ENCODE data around the gene GP9.

Gene GP9

DNA sequence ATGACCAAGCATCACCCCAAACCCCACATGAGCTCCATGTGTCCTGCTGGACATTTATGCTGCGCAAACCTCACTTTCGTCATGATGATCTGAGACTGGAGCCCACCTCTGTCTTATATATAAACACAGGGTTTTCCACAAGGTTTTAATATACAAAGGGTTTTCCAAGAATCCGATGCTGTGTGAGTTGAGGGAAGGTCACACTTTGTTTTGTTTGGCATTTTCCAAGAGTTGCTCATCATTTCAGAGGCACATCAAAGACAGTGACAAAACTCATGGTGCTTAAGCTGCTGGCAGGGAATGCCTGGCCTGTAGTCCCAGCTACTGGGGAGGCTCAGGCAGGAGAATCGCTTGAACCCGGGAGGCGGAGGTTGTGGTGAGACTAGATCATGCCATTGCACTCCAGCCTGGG lies 39.4 kb upstream of the GP9 start:
- Histone ChIP-seq H4K20me1 (ENCODE audit: insufficient read depth, low read length, poor library complexity, severe bottlenecking) (no peaks in the 10 kb centered on the region), H3K4me2 (ENCODE audit: low read depth, low read length, poor library complexity, severe bottlenecking) (no peak overlapping the region), H3K27me3 (ENCODE audit: insufficient read depth, low read length, poor library complexity, severe bottlenecking) (no peaks in the 10 kb centered on the region), H3K9me3 (ENCODE audit: insufficient read depth, low read depth, low read length) (no peaks in the 10 kb centered on the region), H3K4me1 (ENCODE audit: insufficient read depth, low read length, poor library complexity, severe bottlenecking) (peaks cover 26% of the 10 kb centered on the region), H3K4me3 (ENCODE audit: low read length, poor library complexity, severe bottlenecking) (no peak overlapping the region), H3K9me2 (replicated peaks; ENCODE audit: low read depth, low read length) (no peaks in the 10 kb centered on the region), H3K36me3 (ENCODE audit: insufficient read depth, low read length) (no peaks in the 10 kb centered on the region), H2AFZ (ENCODE audit: low read length) (no peak overlapping the region), H3K79me2 (ENCODE audit: insufficient read depth, low read length) (peaks cover 9% of the 10 kb centered on the region; the same call in 1 of the 2 replicates), H3F3A (ENCODE audit: low read depth) (peaks cover 6% of the 10 kb centered on the region; the same call in 1 of the 2 replicates), H3K9ac (ENCODE audit: low read depth, low read length, poor library complexity, severe bottlenecking) (no peak overlapping the region)
- no peak for TF ChIP-seq EZH2phosphoT487 (IDR thresholded peaks at IDR 0.05; ENCODE audit: borderline replicate concordance)
- TF ChIP-seq, protein P1, sequence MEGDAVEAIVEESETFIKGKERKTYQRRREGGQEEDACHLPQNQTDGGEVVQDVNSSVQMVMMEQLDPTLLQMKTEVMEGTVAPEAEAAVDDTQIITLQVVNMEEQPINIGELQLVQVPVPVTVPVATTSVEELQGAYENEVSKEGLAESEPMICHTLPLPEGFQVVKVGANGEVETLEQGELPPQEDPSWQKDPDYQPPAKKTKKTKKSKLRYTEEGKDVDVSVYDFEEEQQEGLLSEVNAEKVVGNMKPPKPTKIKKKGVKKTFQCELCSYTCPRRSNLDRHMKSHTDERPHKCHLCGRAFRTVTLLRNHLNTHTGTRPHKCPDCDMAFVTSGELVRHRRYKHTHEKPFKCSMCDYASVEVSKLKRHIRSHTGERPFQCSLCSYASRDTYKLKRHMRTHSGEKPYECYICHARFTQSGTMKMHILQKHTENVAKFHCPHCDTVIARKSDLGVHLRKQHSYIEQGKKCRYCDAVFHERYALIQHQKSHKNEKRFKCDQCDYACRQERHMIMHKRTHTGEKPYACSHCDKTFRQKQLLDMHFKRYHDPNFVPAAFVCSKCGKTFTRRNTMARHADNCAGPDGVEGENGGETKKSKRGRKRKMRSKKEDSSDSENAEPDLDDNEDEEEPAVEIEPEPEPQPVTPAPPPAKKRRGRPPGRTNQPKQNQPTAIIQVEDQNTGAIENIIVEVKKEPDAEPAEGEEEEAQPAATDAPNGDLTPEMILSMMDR (conservative IDR thresholded peaks at IDR 0.05; ENCODE audit: low read length): no peak

DNA sequence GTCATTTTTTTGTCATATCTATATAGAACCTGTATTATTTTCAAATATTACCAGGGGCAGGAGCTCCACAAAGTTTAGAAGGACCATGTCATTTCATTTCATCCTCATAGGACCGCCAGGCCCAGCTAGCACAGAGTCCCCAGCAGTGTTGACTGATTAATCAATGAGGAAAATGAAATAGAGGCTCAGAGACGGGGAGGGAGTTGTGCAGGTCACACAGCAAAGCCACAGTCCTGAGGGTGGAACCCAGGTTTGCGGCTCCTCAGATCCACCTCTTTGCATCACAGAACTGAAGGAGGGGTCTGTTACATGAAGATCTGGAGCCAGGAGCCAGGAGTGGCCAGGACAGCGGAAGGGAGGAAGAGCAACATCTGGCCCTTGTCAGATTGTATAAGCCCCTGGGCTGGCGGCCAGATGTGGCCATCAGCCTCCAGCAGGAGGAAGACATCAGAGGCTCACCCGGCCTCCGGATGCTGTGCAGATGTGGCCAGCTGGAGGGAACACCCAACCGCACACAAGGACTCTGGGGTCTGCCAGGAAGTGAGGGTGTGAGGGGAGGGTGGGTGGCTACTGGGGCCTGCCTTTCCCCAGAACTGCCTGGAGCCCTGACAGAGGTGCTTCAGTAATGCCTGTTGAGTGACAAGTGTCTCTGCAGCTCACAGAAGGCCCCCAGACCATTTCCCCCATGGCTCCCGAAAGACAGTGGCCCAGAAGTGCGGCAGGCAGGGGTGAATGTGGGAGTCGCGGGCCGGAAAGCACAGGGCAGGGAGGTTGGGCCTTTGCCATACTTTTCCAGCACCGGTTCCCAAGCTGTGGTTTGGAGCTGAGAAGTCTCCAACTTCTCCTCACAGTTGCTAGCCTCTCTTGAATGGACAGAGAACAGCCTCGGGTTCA lies 38.2 kb upstream of the GP9 start:
- Histone ChIP-seq H3K9ac (ENCODE audit: low read depth, low read length, poor library complexity, severe bottlenecking) (no peak overlapping the region), H3K9me3 (ENCODE audit: insufficient read depth, low read depth, low read length) (no peaks in the 10 kb centered on the region), H3K36me3 (ENCODE audit: insufficient read depth, low read length) (no peaks in the 10 kb centered on the region), H3K4me1 (ENCODE audit: insufficient read depth, low read length, poor library complexity, severe bottlenecking) (peaks cover 22% of the 10 kb centered on the region), H2AFZ (ENCODE audit: low read length) (no peak overlapping the region), H3K4me3 (ENCODE audit: low read length, poor library complexity, severe bottlenecking) (no peak overlapping the region), H3F3A (ENCODE audit: low read depth) (no peaks in the 10 kb centered on the region), H3K9me2 (replicated peaks; ENCODE audit: low read depth, low read length) (no peaks in the 10 kb centered on the region), H4K20me1 (ENCODE audit: insufficient read depth, low read length, poor library complexity, severe bottlenecking) (no peaks in the 10 kb centered on the region), H3K4me2 (ENCODE audit: low read depth, low read length, poor library complexity, severe bottlenecking) (no peak overlapping the region), H3K79me2 (ENCODE audit: insufficient read depth, low read length) (peaks cover 13% of the 10 kb centered on the region; the same call in 1 of the 2 replicates), H3K27me3 (ENCODE audit: insufficient read depth, low read length, poor library complexity, severe bottlenecking) (no peaks in the 10 kb centered on the region)
- no peak for TF ChIP-seq EZH2phosphoT487 (IDR thresholded peaks at IDR 0.05; ENCODE audit: borderline replicate concordance)
- TF ChIP-seq, protein P1 (conservative IDR thresholded peaks at IDR 0.05; ENCODE audit: low read length): no peak

DNA sequence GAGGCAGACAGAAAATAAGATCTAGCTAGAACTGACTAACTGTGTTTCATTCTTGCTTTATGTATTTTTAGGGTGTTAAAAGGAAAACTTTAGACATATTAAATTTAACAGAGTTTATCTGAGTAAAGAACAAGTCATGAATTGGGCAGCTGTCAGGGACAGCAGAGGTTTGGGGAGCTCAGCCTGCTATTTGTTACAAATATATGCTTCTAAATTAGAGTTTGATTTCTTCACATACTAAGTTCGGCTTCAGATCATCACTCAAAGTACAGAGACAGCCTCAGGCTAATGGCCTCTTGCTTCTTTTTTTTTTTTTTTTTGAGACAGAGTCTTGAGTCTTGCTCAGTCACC lies 37.6 kb upstream of the GP9 start:
- H3K4me1 ChIP-seq (ENCODE audit: insufficient read depth, low read length, poor library complexity, severe bottlenecking): peaks cover 18% of the 10 kb centered on the region
- peaks cover 13% of the 10 kb centered on the region; the same call in 1 of the 2 replicates for H3K79me2 ChIP-seq (ENCODE audit: insufficient read depth, low read length)
- H3K27me3 ChIP-seq (ENCODE audit: insufficient read depth, low read length, poor library complexity, severe bottlenecking): no peaks in the 10 kb centered on the region
- H3K4me3 ChIP-seq (ENCODE audit: low read length, poor library complexity, severe bottlenecking): no peak overlapping the region
- TF ChIP-seq, protein P1 (conservative IDR thresholded peaks at IDR 0.05; ENCODE audit: low read length): no peak
- no peak for TF ChIP-seq EZH2phosphoT487 (IDR thresholded peaks at IDR 0.05; ENCODE audit: borderline replicate concordance)
- no peaks in the 10 kb centered on the region for H4K20me1 ChIP-seq (ENCODE audit: insufficient read depth, low read length, poor library complexity, severe bottlenecking)
- no peaks in the 10 kb centered on the region for H3K9me3 ChIP-seq (ENCODE audit: insufficient read depth, low read depth, low read length)
- no peak overlapping the region for H3K4me2 ChIP-seq (ENCODE audit: low read depth, low read length, poor library complexity, severe bottlenecking)
- no peak overlapping the region for H2AFZ ChIP-seq (ENCODE audit: low read length)
- no peaks in the 10 kb centered on the region for H3K36me3 ChIP-seq (ENCODE audit: insufficient read depth, low read length)
- H3K9ac ChIP-seq (ENCODE audit: low read depth, low read length, poor library complexity, severe bottlenecking): no peak overlapping the region
- H3K9me2 ChIP-seq (replicated peaks; ENCODE audit: low read depth, low read length): no peaks in the 10 kb centered on the region
- H3F3A ChIP-seq (ENCODE audit: low read depth): no peaks in the 10 kb centered on the region

All from Loucy (cell line).